ENCODE measurements around the gene COG5. TPM values are rescaled to one million over a fixed set of nuclear protein-coding genes. Genes with fewer than 3 reads are reported as not detected.

COG5 gene
- total and polyA plus RNA-seq, 2 of the 4 experiments (the other 2 are of a cell fraction), result 18.5 to 27.4 TPM

- Histone ChIP-seq H3K27ac (ENCODE audit: insufficient read depth, low read length) (peak overlapping the region; percentile 25), H3K9ac (ENCODE audit: low read depth, low read length) (no peak overlapping the region), H3K4me2 (ENCODE audit: low read depth, low read length) (no peak overlapping the region), H3K9me3 (ENCODE audit: control insufficient read depth, insufficient read depth, low read length) (no peaks in the 10 kb centered on the region), H4K5ac (ENCODE audit: low read depth, low read length) (no peak overlapping the region), H3K36me3 (ENCODE audit: control insufficient read depth, insufficient read depth, low read length) (peaks cover 3% of the 10 kb centered on the region), H2AFZ (replicated peaks; ENCODE audit: low read length, poor library complexity) (no peak overlapping the region), H2BK120ac (ENCODE audit: low read depth, low read length) (no peak overlapping the region), H3K4me1 (ENCODE audit: control insufficient read depth, insufficient read depth, low read length) (peaks cover 8% of the 10 kb centered on the region), H2AK9ac (replicated peaks; ENCODE audit: low read depth, low read length, poor library complexity) (no peak overlapping the region), H4K91ac (ENCODE audit: insufficient read depth, low read depth, low read length) (no peak overlapping the region), H3K9me1 (ENCODE audit: insufficient read depth, low read length) (peaks cover 9% of the 10 kb centered on the region), H2AK5ac (ENCODE audit: low read depth, low read length) (no peak overlapping the region), H2BK5ac (ENCODE audit: low read depth, low read length, poor library complexity, severe bottlenecking) (peak overlapping the region; percentile 29), H3K27me3 (ENCODE audit: control insufficient read depth, insufficient read depth, low read length) (no peaks in the 10 kb centered on the region), H4K8ac (ENCODE audit: low read depth in 2 of 2, low read length in 2 of 2) (no peak overlapping the region), H3K23ac (ENCODE audit: low read depth, low read length) (no peak overlapping the region), H4K20me1 (ENCODE audit: insufficient read depth, low read length) (peaks cover 24% of the 10 kb centered on the region), H3K56ac (ENCODE audit: extremely low read depth, insufficient read depth, low read length) (no peak overlapping the region), H3K79me1 (ENCODE audit: low read depth in 1 of 2, low read length in 2 of 2) (peaks cover 15 to 42% of the 10 kb centered on the region in 2 experiments), H3K4ac (ENCODE audit: low read depth, low read length) (no peak overlapping the region), H3K4me3 (ENCODE audit: insufficient read depth, low read depth, low read length) (no peak overlapping the region), H3K14ac (replicated peaks; ENCODE audit: low read depth, low read length) (0 out of 2 replicates have a peak overlapping the region, but pooled peaks have one; percentile 8), H3K18ac (ENCODE audit: low read depth, low read length) (0 out of 2 replicates have a peak overlapping the region, but pooled peaks have one; percentile 11), H2BK15ac (ENCODE audit: low read depth, low read length) (no peak overlapping the region), H2BK20ac (ENCODE audit: low read depth, low read length) (no peak overlapping the region)
- in situ Hi-C loops (cut with MboI; ENCODE audit: low sequenced_read_pairs) (no loop called here), dilution Hi-C loops (cut with HindIII; ENCODE audit: low sequenced_read_pairs, unreplicated experiment) (no loop called here), intact Hi-C loops (cut with micrococcal nuclease) (no loop called here)
- DNase-seq (peak; percentile 43), ATAC-seq (ENCODE audit: low read depth) (peak; percentile 22; the same call in 1 of the 2 replicates)
- ChIA-PET POLR2A (ENCODE audit: unreplicated experiment) (no interaction called here), CTCF (interaction anchor here (0.7 kb wide), 1 partner anchor 10 kb away, joined by 3 read pairs; the partner anchor contains the start of gene HBP1)
- no peak for TF ChIP-seq MAZ (IDR thresholded peaks at IDR 0.05; ENCODE audit: borderline replicate concordance, low read depth, low read length)
- no CpG with 5 or more reads among the region's 14 CpGs for WGBS, 2 experiments (ENCODE audit: extremely low coverage in 2 of 2, insufficient read length in 1 of 2)
- BruUV-seq (replicated peaks), result no TSS peak
These were observed 384.2 kb downstream of the COG5 start for GRCh38 chr7:107179326-107180164.

All from IMR-90 (cell line).